HG03095 (cell line): Measurements from ENCODE around the gene CNNM3.
"Not testable (repeated sequence)": the region's sequence is repeated elsewhere in the genome, so short reads cannot be mapped to it uniquely, and the experiment has no call there.

ENCODE experiments used
- ATAC-seq: cut with Tn5 transposase; IDR thresholded peaks from one replicate; pipeline ENCODE4 v1.9.1; 2021; ENCODE audit warnings: moderate library complexity; ENCODE audit not compliant: unreplicated experiment

The CNNM3 gene

DNA sequence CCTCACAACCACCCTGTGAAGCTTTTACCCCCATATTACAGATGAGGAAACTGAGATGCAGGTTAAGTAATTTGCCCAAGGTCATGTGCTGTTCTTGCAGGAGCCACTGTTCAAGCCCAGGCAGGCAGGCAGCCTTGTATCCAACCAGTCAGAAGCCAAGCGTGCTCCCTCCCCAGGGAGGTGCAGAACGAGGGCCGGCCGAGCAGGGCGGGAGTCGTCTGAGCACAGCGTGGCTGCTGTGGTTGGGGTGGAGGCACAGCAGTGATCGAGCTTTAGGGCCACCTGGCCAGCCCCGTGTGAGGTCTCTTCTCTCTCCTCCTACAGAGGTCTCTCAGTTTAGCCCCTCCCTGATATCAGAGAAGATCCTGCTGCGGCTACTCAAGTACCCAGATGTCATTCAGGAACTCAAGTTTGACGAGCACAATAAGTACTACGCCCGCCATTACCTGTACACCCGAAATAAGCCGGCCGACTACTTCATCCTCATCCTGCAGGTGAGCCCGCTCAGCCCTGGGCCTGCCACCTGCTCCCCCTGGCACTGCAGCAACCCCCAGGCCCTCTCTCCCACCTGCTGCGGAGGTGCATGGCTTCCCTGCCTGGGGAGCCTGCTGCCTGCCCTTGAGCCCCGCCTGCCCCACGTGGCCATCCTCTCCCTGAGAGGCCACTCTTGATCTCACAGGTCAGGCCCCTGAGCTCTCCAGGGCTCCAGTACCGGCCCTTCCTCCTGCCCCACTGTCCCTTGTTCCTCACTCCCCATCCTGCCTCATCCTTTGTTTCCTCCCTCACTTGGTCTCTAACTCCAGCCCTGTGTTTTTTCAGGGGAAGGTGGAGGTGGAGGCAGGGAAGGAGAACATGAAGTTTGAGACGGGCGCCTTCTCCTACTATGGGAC is 17.1 kb upstream of the CNNM3 start:
- no peak for ATAC-seq

DNA sequence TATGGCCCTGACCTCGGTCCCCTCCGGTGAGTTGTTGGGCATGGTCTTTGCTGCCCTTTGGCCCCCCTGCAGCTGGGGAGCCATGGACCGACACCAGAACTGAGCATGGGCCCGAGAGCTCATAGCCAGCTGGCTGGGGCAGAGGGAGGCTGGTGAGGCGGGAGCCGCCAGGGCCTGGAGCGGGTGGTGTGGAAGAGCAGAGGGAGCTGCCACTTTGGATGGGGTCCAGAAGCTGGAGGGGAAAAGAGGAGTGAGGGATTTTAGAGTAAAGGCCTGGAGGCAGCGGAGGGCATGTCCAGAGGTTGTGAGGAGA is 16.5 kb upstream of the CNNM3 start:
- no peak for ATAC-seq

DNA sequence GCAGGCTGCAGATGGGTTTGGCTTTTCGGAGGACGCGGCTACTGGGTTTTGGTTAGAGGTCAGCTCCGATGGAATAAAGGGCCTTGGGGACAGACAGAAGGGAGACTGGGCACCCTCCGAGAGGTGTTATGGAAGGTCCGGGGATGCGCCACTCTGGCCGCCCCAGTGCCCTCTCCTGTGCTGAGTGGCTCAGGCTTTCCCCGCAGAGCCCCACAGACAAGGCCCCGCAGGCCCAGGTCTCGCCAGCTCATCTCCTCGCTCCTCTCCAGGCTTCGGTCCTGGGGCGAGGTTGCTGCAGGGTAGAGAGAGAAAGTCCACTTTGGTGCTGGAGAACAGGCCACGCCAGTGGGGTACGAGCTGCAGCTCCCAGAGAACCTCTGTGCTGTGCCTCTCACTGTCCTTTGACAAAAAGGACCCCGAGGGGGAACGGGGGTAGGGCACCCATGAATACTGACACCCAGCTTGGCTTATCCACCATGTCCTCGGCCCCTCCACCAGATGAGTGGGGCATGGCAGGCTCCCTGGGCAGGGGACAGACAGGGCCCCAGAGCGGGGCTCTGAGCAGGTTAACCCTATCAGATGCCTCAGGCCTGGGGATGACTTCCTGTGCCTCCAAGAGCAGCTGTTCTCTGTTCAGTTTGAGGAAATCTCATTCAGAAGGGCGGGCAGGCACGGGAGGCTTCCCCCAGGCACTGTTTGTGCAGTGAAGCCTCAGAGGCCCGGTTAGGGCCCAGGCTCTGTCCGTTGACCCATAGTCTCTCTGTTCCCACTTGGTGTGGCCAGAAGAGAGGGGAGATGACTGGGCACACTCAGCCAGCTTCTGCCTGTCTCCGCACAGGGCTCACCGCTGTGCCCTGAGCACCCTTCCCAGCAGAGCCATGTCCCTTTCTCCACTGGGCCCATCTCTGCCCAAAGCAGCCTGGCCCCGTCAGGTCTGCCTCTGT is 15.7 kb upstream of the CNNM3 start:
- ATAC-seq = peak; percentile 12

DNA sequence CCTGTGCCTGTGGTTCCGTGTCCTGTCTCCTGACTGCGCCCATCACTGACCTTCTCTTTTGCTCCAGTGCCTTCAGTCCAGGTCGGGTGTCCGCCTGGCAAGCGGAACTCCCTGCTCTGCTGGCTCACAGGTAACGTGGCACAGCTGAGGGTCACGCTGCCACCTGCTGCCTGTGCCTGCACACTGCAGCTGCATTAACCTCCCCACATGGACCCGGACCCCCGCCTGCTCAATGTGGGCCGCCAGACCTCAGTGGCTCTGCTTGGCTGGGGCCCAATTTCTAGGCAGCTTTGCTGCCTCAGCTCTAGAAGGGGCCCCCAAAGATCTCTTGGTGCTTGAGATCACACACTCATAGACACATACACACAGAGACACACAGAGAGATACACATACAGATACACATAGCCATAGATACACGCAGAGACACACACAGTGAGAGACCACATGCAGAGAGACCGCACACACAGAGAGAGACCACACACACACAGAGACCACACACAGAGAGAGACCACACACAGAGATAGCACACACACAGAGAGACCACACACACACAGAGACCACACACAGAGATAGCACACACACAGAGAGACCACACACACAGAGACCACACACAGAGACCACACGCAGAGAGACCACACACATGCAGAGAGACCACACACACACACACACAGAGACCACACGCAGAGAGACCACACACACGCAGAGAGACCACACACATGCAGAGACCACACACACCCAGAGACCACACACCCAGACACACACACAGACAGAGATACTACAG is 14.9 kb upstream of the CNNM3 start:
- ATAC-seq = peak; percentile 70

DNA sequence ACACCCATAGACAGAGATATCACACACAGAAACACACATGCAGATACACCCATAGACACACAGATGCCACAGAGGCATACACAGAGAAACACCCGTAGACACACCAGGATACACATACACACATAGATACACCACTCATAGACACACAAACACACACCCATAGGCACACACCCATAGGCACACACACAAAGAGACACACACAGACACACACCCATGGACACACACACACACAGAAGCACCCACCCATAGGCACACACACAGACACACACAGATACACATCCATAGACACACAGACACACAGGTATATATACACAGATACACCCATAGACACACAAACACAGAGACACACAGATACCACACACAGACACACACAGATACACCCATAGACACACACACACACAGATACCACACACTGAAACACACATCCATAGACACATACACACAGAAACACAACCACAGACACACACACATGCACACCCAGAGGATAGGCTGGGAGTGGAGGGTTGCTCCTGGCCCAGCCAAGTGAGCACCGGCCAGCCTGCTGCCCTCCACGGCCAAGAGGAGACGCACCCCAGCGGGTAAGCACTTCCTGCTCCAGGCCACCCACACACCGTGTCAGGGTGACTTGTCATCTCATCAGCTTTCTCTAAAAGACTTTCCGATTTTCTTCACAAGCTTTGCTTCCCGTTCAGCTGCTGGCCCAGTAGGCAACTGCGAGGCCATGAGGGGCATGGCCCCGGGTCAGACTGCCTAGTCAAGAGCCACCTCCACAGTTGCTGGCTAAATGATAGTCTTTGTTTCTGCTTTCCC is 14.1 kb upstream of the CNNM3 start:
- no peak for ATAC-seq

DNA sequence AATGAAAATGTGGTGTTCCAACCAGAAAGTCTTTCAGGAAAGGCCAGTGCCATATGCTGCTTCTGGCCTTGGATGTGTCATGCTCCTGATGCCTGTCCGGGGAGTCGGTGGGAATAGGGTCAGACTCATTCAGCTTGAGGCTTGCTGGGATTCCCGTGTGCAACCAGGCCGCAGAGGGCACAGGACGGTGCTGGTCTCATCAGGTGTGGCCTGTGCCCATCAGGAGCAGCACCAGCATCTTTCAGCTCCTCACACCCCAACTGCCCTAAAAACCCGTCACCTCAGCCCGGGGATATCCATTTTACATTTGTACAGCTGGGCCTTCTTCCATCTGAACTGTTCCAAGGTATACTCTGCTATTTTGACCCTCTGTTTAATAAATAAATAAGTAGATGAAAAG is 13.3 kb upstream of the CNNM3 start:
- ATAC-seq = no peak

DNA sequence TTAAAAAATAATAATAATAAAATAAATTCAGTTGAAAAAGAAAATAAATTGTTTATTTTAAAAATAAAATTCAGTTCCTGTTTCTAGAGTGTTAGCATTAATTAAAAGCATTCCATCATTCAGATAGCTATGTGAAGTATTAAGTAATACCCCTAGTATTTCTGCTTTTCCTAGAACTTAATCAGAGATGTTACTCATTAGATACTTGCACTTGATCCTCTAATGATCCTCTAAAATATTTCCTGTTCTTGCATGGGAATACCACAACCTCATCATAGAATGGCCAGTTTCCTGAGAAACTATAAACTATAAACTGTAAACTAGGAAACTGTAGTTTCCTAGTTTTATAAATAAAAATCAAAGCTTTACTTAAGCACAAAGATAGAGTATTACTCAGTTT is 11.1 kb upstream of the CNNM3 start:
- no peak for ATAC-seq

DNA sequence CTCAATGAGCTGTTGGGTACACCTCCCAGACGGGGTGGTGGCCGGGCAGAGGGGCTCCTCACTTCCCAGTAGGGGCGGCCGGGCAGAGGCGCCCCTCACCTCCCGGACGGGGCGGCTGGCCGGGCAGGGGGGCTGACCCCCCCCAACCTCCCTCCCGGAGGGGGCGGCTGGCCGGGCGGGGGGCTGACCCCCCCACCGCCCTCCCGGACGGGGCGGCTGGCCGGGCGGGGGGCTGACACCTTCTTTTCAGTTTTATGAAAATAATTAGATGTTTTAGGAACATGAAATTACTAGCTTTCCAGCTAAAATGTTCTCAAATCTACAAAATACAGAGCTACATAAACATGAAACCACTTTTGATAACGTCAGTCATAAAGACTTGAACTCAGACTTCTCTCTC is 10.1 kb upstream of the CNNM3 start:
- not testable (repeated sequence) for ATAC-seq

DNA sequence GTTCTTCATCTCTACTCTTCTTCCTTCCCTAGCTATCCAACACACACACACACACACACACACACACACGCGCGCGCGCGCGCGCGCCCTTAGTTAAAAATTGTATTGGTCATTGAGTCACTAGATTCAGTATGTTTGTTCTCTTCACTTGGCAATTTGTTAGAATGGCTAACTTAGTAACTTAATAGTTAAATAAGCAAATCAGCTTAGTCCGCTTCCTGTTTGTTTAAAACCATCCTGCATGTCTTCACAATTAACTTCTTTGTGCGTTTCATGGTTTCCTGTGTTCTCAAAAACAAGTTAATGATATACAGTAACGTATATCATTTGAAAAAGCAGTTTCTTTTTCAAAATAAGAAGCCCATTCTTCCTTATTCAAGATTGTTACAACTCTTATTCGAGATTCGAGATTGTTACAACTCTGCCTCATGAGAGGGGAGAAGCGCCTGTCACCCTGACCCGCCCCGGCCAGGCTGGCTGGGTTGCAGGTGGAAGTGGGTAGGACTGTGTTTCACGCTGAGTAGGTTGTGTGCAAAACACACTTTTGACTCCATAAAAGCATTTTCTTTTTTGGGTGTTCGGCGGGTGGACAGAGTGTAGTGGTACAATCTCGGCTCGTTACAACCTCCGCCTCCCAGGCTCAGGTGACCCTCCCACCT is 9.5 kb upstream of the CNNM3 start:
- peak; percentile 40 for ATAC-seq

DNA sequence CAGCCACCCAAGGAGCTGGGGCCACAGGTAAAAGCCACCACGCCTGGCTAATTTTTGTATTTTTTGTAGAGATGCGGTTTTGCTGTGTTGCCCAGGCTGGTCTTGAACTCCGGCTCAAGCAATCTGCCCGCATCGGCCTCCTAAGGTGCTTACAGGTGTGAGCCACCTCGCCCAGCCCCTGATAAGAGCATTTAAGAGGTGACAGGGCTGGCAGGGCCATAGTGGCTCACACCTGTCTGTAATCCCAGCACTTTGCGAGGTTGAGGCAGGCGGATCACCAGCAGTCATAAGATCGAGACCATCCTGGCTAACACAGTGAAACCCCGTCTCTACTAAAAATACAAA is 9.0 kb upstream of the CNNM3 start:
- no peak for ATAC-seq

DNA sequence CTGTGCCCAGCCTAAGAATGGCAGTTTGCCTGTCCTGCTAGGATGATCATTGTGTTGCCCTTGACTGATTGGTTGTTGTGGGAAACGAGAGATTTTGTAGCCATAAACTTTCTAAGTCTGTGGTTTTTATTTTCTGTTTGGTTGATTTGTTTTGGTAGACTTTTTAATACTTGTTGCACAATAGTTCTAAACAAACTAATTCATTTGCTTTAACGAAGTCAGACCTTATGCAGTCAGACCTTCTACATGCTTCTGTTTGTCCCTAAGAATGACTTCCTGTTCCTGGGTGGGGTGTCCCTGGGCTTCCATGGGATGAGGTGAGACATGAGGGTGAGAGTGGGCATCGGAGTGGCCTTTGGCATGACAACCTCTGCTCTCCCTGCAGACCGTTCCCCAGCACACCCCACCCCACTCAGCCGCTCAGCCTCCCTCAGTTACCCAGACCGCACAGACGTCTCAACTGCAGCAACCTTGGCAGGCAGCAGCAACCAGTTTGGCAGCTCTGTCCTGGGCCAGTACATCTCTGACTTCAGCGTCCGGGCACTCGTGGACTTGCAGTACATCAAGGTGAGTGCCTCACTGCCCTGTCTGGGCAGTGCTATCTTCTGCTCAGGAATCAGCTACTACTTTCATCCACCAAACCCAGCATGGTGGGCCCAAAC is 7.8 kb upstream of the CNNM3 start:
- no peak for ATAC-seq

DNA sequence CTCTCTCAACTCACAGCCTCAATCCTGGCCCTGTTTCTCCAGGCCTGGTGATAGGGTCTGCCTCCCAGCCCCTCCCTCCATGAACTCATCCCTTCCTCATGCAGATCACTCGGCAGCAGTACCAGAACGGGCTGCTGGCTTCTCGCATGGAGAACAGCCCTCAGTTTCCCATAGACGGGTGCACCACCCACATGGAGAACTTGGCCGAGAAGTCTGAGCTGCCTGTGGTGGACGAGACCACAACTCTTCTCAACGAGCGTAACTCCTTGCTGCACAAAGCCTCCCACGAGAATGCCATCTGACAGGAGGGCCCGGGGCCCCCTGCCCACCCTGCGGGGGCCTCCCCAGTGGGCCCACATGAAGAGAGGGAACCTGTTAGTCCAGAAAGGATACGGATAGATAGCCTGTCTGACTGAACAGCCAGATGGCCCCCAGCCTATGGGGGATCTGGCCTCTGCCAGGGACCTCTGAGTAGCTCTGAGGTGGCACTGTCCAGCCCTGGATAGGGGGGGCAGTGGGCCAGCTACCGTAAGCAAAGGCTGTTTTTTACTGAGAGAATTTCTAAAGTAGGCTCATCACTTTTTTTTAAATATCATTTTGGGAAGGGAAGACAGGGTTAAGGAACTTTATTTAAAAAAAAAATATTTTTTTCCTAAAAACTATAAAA is 6.7 kb upstream of the CNNM3 start:
- no peak for ATAC-seq

DNA sequence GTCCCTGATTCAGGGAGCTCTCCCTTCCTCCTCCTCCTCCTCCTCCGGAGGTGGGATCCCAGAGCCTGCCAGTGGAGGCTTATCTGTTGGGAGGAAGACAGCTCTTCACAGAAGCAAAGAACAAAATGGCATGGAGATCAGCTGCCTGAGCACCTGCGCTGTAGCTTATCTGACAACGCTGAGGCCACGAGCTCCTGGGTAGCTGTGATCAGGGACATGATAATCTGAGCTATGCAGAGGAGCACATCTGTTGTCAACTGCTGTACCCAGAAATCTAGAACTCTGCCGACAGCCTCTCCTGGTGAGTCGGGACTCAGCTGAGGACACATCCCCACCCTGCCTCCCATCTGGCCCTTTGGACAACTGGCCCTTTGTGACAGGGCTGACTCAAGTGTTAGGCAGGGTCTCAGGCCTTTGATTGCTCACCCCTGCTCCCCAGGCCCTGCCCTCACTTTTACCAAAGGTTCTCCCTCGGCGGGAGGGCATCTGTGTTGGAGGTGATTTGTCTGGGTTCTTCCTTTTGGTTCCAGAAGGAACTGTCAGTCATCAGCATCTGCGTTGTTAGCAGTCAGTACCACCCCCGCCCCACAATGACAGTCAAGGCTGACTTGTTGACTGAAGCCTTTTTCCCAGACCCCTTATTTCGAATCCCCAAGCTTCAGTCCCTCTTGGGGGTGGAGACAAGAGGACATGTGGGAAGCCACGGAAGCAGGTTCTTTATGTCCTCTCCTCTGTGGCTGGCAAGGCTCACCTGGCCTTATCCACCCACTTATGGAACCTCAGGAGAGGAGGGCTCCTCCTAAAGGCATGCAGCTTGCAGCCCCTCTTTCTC is 5.9 kb upstream of the CNNM3 start:
- no peak for ATAC-seq

DNA sequence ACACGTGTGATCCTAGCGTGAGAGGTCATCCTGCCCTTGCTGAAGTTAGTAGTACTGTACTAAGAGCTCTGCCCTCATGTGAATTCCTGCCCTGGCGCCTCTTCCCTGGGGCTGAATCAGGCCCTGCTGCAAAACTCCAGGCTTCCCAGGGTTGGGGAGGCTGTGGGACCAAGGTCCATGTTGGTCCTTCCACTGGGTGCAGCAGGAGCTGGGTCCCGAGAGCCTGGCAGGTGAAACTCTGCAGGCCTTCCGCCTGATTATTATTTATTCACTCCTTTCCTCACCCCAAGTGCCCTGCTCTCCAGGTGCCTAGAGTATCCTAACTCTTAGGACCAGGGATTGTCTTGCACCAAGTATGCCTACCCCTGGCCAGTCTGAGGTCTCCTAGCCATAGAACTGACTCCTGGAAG is 5.3 kb upstream of the CNNM3 start:
- no peak for ATAC-seq

DNA sequence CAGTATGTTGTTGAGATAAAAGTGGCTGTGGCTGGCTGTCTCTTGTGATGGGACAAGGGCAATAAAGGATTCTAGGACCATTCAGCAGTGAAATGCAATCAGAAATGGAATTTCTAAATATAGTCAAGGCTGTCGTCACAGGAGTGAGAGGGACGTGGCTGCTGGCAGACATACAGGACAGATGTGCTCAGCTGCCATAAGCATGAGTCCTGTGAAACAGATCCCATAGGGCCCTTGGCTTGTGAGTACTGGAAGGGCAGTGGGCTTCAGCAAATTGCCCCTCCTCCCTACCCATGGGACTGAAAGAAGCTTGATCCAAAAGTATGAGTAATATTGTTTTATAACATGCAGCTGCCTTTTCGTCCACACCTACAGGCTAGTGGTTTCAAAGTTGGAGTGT is 4.2 kb upstream of the CNNM3 start:
- no peak for ATAC-seq

DNA sequence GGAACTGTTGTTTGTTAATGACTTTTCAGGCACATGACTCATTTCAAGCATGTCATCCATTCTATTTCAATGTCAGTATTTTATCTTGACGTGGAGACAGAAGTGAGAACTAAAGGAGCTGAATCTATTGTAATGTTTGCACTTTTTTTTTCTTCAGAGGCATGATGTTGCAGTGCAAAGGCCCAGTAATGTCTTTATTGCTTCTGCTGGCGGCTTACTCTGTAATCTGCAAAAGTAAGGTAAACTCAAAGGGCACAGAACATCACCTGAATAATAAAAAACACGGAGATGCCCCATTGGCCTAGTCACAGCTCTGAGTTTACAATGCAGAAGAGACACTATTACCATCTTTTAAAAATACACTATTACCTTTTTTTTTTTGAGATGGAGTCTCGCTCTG is 2.4 kb upstream of the CNNM3 start:
- ATAC-seq = no peak

DNA sequence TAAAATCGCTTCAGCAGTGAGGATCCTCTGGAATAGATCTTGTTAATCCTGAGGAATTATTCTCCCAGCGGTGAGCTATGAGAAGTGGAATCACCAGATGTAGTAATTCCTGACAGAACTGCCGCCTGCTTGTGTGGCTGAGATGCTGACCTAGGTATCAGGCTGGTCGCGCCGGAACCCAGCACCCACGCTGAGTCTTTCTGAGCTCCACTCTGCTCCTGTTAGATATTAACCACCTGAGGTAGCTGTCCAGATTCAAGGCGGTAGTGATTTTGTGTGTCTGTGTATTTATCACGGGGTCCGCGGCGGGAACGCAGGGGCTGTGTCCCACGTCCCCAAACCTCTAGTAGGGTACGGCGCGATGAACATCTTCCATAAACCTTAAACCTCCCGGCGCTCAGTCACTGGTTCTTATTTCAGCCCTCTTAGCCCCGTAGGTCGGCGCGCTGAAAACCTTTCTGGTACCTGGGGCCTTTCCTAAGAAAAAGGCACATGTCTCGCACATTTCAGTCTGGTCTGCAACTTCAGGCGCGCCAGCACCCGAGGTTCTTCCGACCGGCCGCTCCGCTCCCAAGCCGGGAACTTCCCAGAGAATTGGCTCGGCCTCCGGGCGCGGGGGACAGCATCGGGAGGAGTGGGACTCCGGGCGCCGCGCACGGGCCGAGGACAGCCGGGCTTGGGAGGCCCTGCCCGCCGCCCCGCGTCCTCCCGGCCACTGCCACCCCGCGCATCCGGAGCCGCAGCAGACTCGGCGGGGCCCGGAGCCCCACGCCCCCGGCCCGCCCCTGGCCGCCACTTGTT is 542 bp upstream of the CNNM3 start:
- ATAC-seq = no peak
